K562 (cell line): ENCODE data around the gene ALB. TPM values are rescaled to one million over a fixed set of nuclear protein-coding genes. Genes with fewer than 3 reads are reported as not detected.

ENCODE experiments used
- ATF4 ChIP-seq: fragments of 450-650 bp; formaldehyde crosslinking; IDR thresholded peaks from 2 replicates; pipeline ENCODE4 v1.4.0; 2022; ENCODE audit warnings: mild to moderate bottlenecking, moderate library complexity
- C11orf30 ChIP-seq: fragments of 450-650 bp; IDR thresholded peaks from 2 replicates; pipeline ENCODE4 v1.6.1; 2016; ENCODE audit warnings: low read depth, mild to moderate bottlenecking
- EP400 ChIP-seq: fragments of 450-650 bp; IDR thresholded peaks from 2 replicates; pipeline ENCODE4 v1.6.1; 2017; ENCODE audit warnings: antibody characterized with exemption, mild to moderate bottlenecking, moderate library complexity
- HMG20A ChIP-seq: fragments of 450-650 bp; formaldehyde crosslinking; conservative IDR thresholded peaks from 2 replicates; pipeline ENCODE4 v1.4.0; 2020; ENCODE audit warnings: mild to moderate bottlenecking, mixed read lengths
- L3MBTL2 ChIP-seq: fragments of 450-650 bp; IDR thresholded peaks from 2 replicates; pipeline ENCODE4 v1.6.1; 2016; ENCODE audit warnings: mild to moderate bottlenecking, moderate library complexity
- PBX2 ChIP-seq, 2 experiments: IDR thresholded peaks in 1 of 2; conservative IDR thresholded peaks in 1 of 2; 2 replicates each; pipeline ENCODE4 v1.6.1; 2016; ENCODE audit warnings: low read depth in 2 of 2, mild to moderate bottlenecking in 1 of 2, missing compliant biosample characterization in 1 of 2, missing genetic modification characterization in 1 of 2, moderate library complexity in 1 of 2
- ZBTB17 ChIP-seq: fragments of 450-650 bp; formaldehyde crosslinking; IDR thresholded peaks from 2 replicates; pipeline ENCODE4 v1.4.0; 2020; ENCODE audit warnings: mild to moderate bottlenecking
- ZBTB34 ChIP-seq: fragments of 250-450 bp; sonication (Bioruptor Pico); IDR thresholded peaks from 2 replicates; pipeline ENCODE4 v1.8.0; 2021; ENCODE audit warnings: mild to moderate bottlenecking, moderate library complexity
- polyA plus RNA-seq, 8 experiments: library from polyadenylated mRNA; depleted of rRNA in 4 of 8; stranded (reverse) in 5 of 8; unstranded in 3 of 8; fragments of >200 nt; fragmentation: Nextera tagmentation in 2 of 8; fragmentation: Illumina TruSeq in 1 of 8; extraction: Ambion mirVana in 2 of 8; extraction: Trizol in 1 of 8; gene quantifications; 2 replicates each; pipeline versions ENCODE4 v1.2.1 to v1.2.3, GENCODE V29; 2011 to 2014; ENCODE audit warnings: inconsistent platforms in 1 of 8, missing spikeins in 1 of 8
- total RNA-seq, 7 experiments: library from RNA; depleted of rRNA in 6 of 7; stranded (reverse); fragments of >200 nt in 6 of 7; fragmentation: Illumina TruSeq in 2 of 7; extraction: Trizol in 2 of 7; gene quantifications; 2 replicates each; pipeline versions ENCODE4 v1.2.1 to v1.2.3, GENCODE V29; 2011 to 2021; ENCODE audit warnings: low replicate concordance in 1 of 7

The ALB gene
- total and polyA plus RNA-seq, 9 of the 15 experiments (the other 6 are each of a cell fraction or from before 2014, with no cell fraction given) = 0.04 to 18.5 (median 0.20) TPM; not detected in 2

- TF ChIP-seq ATF4 (CRISPR knock-in tag) (no peak), HMG20A (CRISPR knock-in tag) (no peak), ZBTB34 (CRISPR knock-in tag) (no peak), L3MBTL2 (no peak), EP400 (no peak), C11orf30 (peak; percentile 17; the same call in 1 of the 2 replicates), ZBTB17 (no peak), PBX2 (CRISPR knock-in tag; IDR thresholded peaks at IDR 0.05; ENCODE audit: low read depth) (no peak), PBX2 (tag; conservative IDR thresholded peaks at IDR 0.05; ENCODE audit: low read depth) (no peak)
Measured at GRCh38 chr4:73376976-73377375, 27.1 kb upstream of the ALB start (continued).
